Right forelimb (tissue), 1 donor: ENCODE data around the gene C16orf89.
A peak's percentile ranks its signal among the peaks of the same experiment; 100 is the strongest.
"Not testable (repeated sequence)": the region's sequence is repeated elsewhere in the genome, so short reads cannot be mapped to it uniquely, and the experiment has no call there.

ENCODE experiments used
- DNase-seq: peaks from one replicate; pipeline ENCODE4 v3.0.0-alpha.2; 2018

The C16orf89 gene

DNA sequence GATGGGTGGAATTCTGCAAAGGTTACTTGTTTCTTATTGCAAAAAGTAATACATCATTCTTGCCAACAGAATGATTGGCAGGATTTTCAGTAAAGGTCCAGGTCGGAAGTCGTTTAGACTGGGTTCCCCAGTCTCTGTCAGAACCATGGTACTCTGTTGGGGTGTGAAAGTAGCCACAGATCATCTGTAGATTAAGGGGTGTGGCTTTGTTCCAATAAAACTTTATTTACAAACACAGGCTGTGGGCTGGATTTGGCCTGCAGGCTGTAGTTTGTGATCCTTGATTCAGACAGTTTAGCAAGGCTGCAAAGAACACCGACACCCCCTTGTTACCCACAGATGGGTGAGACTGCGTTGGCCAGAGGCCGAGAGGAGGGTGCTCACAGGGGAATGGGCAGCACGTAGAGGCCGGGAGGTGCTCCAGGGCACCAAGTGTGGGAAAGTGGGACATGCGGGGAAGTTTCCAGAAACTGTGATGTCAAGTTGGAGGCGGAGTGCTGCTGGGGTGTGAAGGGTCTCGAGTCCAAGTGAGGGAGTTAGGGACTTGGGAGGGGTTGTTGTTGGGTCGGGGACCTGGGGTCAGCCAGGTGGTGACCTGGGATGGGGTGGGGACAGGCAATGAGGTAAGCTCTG, 18.5 kb upstream of the C16orf89 start:
- DNase-seq, result not testable (repeated sequence)

DNA sequence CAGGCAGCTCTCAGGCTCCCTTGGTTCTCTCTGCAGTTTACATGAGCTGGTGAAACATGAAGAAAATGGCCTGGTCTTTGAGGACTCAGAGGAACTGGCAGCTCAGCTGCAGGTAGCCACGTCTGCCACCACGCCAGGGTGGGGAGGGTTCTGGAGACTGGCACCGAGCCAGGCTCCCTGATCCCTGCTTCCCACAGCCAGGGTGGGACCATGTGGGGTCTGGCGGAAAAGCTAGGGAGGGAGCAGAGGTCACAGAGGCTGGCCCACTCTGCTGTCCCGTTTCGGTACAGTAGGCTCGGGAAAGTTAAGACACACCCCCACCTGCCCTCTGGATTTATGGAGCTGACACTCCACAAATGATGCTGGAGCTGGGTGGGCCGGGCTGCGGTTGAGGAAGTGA, 17.9 kb upstream of the C16orf89 start:
- DNase-seq, result not testable (repeated sequence)

DNA sequence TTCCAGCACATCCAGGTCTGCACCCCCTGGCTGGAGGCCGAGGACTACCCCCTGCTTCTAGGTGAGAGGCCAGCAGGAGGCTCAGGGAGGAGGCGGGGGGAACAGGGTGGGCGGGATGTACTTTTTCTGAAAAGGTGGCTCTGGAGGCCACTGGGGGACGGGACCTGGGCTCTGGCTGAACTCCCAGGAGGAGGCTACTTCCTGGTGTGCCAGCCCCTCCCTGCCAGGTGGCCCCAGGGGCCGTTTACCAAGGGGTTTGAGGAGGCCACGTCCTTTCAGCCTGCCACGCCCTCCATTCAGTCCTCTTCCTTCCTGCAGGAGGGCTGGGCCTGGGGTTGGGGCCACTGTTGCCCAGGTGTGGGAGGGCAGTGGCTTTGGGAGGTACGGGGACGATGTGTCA, 15.2 kb upstream of the C16orf89 start:
- not testable (repeated sequence) for DNase-seq

DNA sequence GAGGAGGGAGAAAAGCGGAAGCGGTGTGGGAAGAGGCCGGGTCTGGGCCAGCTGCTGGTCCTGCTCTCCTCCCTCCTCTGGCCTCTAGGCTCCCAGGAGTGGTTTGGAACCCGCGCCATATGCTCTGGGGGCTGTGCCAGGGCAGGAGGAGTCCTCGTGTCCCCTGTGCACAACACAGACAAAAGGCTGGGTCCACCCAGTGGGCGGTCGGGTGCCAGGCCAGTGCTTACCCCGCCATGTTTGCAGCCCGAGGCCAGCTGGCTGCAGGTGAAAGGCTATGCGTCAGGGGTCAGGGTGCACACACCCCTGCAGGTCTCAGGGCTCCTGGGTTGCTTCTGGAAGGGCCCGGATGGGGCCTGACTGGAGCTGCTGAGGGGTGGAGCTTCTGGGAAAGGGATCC, 14.7 kb upstream of the C16orf89 start:
- not testable (repeated sequence) for DNase-seq

GRCh38 chr16:5078626-5079025, 12.9 kb upstream of the C16orf89 start:
- DNase-seq, result no peak

DNA sequence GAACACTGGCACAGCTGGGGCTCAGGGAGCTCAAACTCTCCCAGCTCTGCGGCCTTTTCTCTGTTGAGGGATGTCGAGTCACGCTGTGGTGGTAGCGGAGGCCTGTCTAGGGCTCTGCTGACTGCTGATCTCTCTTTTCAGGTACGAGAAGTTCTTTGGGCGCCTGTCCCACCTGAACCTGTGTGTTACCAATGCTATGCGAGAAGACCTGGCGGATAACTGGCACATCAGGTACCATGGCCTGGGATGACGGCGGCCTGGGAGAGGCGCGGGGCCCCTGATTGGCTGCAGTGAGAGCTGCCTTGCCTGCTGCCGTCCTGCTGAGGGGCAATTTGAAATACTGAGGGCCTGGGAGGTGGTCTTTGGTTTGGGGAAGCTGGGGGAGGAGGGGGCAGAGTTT, 11.5 kb upstream of the C16orf89 start:
- DNase-seq, result no peak

GRCh38 chr16:5075637-5076036, 9.9 kb upstream of the C16orf89 start:
- DNase-seq, result no peak

GRCh38 chr16:5073771-5074170, 8.0 kb upstream of the C16orf89 start:
- not testable (repeated sequence) for DNase-seq

DNA sequence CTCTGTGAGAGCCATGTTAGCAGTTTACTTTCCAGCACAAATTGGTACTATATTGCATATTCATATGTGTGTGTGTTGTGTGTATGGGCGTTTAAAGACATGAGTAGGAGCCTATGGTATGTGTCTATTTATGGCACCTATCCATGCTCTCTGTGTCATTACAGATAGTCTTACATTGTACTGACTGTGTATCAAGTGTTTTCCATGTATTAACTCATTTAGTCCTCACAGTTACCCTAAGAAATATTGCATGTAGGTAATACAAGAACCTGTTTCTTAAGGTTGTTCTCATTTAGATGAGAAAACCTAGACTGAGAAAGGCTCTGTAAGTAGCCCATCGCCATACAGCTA, 7.5 kb upstream of the C16orf89 start:
- DNase-seq, result no peak

DNA sequence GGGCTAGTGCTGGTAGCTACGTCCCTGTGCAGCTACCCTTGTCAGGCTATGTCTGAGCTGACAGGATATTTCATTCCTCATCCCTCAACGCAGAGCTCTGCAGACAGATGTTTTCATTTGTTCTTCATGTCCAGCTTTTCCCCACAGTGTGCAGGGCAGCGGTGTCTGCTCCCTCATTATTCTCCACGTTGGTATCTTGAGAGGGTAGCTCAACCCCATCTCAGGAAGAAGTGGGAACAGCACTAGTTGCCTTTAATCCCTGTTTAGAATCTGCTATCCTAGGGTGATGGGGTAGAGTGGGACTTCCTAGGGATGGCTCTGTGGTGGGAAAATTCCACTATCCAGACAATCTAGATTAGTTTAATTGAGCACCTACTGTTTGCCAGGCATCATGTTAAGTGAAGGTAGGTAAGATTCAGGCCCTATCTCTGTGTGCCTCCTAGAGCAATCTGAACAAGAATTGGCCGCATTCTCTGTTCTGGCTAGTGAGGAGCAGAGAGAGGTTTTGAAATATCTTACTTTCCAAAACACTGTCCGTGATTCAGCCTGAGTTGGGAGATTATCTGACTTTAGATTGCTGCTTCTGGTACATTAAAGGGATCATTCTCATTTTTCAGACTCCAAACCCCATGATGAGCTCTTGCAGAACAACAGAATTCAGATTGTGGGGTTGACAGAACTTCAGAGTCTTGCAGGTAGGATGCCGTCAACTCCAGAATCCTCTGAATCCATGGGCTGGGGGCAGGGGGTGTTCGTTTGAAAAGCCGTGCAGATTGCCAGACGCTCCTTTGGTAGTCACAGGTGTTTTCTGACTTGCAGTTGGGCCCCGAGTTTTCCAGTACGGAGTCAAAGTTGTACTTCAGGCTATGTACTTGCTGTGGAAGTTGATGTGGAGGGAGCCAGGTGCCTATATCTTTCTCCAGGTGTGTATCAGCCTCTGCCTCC, 6.8 kb upstream of the C16orf89 start:
- DNase-seq, result no peak

DNA sequence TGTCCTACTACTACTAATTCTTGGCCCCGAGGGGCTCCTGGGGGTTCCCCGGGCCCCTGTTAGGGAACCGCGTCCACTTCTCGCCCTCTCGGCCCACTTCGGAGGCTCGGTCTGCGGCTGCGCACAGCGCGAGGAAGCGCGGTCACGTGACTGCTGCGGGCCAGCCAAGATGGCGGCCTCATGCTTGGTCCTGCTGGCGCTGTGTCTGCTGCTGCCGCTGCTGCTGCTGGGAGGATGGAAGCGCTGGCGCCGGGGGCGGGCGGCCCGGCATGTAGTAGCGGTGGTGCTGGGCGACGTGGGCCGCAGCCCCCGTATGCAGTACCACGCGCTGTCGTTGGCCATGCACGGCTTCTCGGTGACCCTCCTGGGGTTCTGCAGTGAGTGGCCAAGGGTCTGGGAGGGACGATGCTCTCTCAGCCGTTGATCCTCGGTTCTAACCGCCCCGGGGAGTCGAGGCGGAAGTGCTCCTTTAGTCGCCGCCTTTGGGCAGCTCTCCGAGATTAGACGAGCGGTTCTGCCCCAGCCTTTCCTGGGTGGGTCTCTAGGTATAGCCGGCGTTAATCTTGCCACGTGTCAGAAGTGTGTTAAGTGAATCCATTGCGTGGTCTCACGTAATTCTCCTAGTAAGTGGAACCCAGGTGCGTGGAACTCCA, 6.1 kb upstream of the C16orf89 start, which contains the start of gene ALG1:
Gene ALG1 (plus strand): TSS at position 163 of the 653 bp plus-strand sequence. CDS start 7 bp downstream, at position 170.
- DNase-seq, result peak; percentile 94

- no peak for DNase-seq
These were observed 5.6 kb upstream of the C16orf89 start for GRCh38 chr16:5071341-5071680.

DNA sequence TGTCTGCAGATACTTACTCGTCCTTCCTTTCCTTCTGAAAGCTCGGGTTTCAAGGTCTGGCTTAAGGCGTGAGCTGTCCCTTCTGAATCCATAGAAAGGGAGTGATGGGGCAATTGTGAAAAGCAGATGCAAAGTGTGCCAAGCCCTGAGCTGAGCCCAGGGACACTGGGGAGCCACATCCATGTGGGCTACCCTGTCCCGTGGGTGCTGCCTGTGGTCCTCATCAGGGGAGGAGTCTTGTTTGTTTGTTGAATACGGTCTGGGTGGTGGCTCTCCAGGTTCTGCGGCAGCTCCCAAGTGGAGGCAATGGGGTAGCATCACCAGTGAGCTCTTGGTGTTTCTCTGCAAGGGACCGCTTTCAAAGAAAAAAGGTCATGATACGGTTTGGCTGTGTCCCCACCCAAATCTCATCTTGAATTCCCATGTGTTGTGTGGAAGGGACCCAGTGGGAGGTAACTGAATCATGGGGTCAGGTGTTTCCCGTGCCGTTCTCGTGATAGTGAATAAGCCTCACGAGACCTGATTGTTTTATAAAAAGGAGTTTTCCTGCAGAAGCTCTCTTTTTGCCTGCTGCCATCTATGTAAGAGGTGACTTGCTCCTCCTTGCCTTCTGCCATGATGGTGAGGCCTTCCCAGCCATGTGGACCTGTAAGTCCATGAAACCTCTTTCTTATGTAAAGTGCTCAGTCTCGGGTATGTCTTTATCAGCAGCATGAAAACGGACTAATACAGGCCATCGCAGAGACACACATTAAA, 4.9 kb upstream of the C16orf89 start:
- no peak for DNase-seq

DNA sequence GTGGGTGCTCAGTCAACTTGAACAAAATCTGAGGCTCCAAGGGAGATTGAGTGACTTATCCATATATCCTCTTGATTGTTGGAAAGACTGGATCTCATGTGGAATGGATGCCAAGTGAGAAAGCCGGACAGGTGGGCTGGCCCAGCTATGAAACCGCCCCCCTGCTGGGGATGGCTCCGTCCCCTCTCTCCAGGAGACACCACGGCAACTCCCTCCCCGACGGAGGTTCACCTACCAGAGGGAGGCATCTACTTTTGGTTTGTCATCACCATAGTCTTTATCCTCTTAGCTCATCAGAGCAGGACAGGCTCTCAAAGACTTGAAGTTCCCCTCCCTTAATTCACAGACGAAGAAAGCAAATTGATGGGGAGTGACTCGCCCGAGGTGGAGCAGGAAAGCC, 4.1 kb upstream of the C16orf89 start:
- no peak for DNase-seq

DNA sequence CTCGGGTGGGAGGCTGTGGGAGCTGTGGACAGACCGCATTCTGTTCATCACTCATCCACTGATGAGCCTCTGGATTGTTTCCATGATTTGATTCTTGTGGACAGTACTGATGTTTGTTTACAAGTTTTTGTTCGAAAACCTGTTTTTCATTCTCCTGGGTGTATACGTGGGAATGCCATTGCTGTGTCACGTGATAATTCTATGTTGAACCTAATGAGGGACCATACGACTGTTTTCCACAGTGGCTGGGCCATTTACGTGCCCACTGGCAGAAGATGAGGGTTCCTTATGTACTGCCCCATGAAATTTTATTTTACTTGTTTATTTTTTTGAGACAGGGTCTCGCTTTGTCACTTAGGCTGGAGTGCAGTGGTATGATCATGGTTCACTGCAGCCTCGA, 3.3 kb upstream of the C16orf89 start:
- DNase-seq, result no peak

- no peak for DNase-seq
These were observed 755 bp upstream of the C16orf89 start for GRCh38 chr16:5066511-5066910.

DNA sequence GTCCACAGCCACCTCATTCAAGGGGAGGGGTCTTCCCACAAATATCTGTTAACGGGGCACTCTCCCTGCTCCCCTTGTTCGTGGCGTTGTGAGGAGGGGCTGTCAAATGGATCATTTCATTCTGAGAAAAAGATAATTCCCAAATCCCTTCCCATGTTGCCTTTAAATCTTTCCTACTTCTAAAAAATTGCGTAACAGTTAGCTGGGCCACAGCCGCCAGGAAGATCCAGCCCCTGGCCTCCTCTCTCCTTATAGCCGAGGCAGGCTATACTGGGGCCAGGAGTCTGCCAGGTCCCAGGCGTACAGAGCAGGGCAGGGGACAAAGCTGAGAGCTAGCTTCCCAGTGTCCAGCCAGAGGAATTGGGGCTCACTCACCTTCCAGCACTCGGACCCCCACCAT, 430 bp downstream of the C16orf89 start:
- no peak for DNase-seq

GRCh38 chr16:5064915-5065314, 841 bp downstream of the C16orf89 start:
- no peak for DNase-seq

- no peak for DNase-seq
These were observed 2.7 kb downstream of the C16orf89 start for GRCh38 chr16:5062790-5063765.

DNA sequence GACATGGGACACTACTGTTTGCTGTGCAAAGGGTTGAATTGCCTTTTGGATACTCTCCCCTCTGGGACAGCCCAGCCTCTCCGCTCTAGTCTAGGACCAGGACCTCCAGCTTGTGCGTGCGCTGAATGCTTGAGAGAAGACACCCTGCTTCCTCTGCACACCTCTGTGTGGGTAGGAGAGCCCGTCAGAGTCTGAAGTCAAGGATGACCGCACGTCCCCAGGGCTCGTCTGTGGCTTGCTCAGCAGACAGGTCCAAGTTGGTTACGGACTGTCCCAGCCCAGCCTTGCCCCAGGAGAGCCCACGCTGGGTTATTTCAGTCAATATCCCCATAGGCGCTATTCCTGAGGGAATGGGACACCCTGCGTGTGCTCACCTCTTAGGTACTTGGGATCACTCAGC, 3.7 kb downstream of the C16orf89 start:
- no peak for DNase-seq

- DNase-seq, result no peak
These were observed 5.6 kb downstream of the C16orf89 start for GRCh38 chr16:5060073-5060641.
